Trophoblast cell (in vitro differentiated cells and primary cell): Measurements from ENCODE around the gene PCOLCE2.

Experiments
- DNase-seq, 2 donors: peaks; one replicate each; pipeline ENCODE4 v3.0.0-alpha.2; 2016
- H2AFZ ChIP-seq: 2 replicates; pipeline ENCODE4 v1.6.1; 2013; ENCODE audit warnings: low read length, moderate library complexity, mild to moderate bottlenecking; ENCODE audit not compliant: insufficient read depth, poor library complexity
- H2AK5ac ChIP-seq: 2 replicates; pipeline ENCODE4 v1.6.1; 2013; ENCODE audit warnings: mild to moderate bottlenecking, low read length
- H2BK120ac ChIP-seq: 2 replicates; pipeline ENCODE4 v1.6.1; 2013; ENCODE audit warnings: low read length, mild to moderate bottlenecking, moderate library complexity; ENCODE audit not compliant: insufficient read depth, poor library complexity
- H2BK12ac ChIP-seq: 2 replicates; pipeline ENCODE4 v1.6.1; 2013; ENCODE audit warnings: mild to moderate bottlenecking, low read length, moderate library complexity
- H2BK5ac ChIP-seq: 2 replicates; pipeline ENCODE4 v1.6.1; 2013; ENCODE audit warnings: low read length, low read depth, moderate library complexity, mild to moderate bottlenecking; ENCODE audit not compliant: poor library complexity
- H3K14ac ChIP-seq: 2 replicates; pipeline ENCODE4 v1.6.1; 2013; ENCODE audit warnings: mild to moderate bottlenecking, low read length
- H3K18ac ChIP-seq: 2 replicates; pipeline ENCODE4 v1.6.1; 2013; ENCODE audit warnings: mild to moderate bottlenecking, low read length
- H3K23ac ChIP-seq: 2 replicates; pipeline ENCODE4 v1.6.1; 2013; ENCODE audit warnings: low read length
- H3K27ac ChIP-seq: 2 replicates; pipeline ENCODE4 v1.5.1; 2013; ENCODE audit warnings: low read depth, mild to moderate bottlenecking, inconsistent platforms, low read length, moderate library complexity
- H3K27me3 ChIP-seq: 2 replicates; pipeline ENCODE4 v1.6.1; 2013; ENCODE audit warnings: inconsistent platforms, mild to moderate bottlenecking, low read length, moderate library complexity; ENCODE audit not compliant: insufficient read depth
- H3K36me3 ChIP-seq, 2 experiments: 1 replicate in 1 of 2; 2 replicates in 1 of 2; pipeline ENCODE4 v1.6.1; 2013; ENCODE audit warnings: low read length in 2 of 2, mild to moderate bottlenecking in 2 of 2, moderate library complexity in 1 of 2; ENCODE audit not compliant: insufficient read depth in 2 of 2, control insufficient read depth in 1 of 2
- H3K4ac ChIP-seq: 2 replicates; pipeline ENCODE4 v1.6.1; 2013; ENCODE audit warnings: low read depth, mild to moderate bottlenecking, low read length, moderate library complexity
- H3K4me1 ChIP-seq, 2 experiments: 1 replicate in 1 of 2; 2 replicates in 1 of 2; pipeline ENCODE4 v1.6.1; 2013; ENCODE audit warnings: low read length in 2 of 2, mild to moderate bottlenecking in 2 of 2, moderate library complexity in 1 of 2; ENCODE audit not compliant: insufficient read depth in 2 of 2, control insufficient read depth in 1 of 2
- H3K4me2 ChIP-seq: 2 replicates; pipeline ENCODE4 v1.6.1; 2013; ENCODE audit warnings: inconsistent platforms, mild to moderate bottlenecking, low read length, moderate library complexity
- H3K4me3 ChIP-seq: 2 replicates; pipeline ENCODE4 v1.5.1; 2013; ENCODE audit warnings: mild to moderate bottlenecking, low read depth, low read length, inconsistent platforms
- H3K79me1 ChIP-seq: one replicate; pipeline ENCODE4 v1.6.1; 2013; ENCODE audit warnings: low read length
- H3K79me2 ChIP-seq: 2 replicates; pipeline ENCODE4 v1.6.1; 2013; ENCODE audit warnings: low read length, mild to moderate bottlenecking; ENCODE audit not compliant: control insufficient read depth, insufficient read depth, poor library complexity
- H3K9ac ChIP-seq: 2 replicates; pipeline ENCODE4 v1.6.1; 2013; ENCODE audit warnings: mild to moderate bottlenecking, low read length
- H3K9me3 ChIP-seq: 2 replicates; pipeline ENCODE4 v1.6.1; 2013; ENCODE audit warnings: low read depth, mild to moderate bottlenecking, control low read depth, inconsistent platforms, low read length; ENCODE audit not compliant: insufficient read depth
- H4K12ac ChIP-seq: 2 replicates; pipeline ENCODE4 v1.6.1; 2013; ENCODE audit warnings: low read depth, mild to moderate bottlenecking, low read length, moderate library complexity
- H4K8ac ChIP-seq: 2 replicates; pipeline ENCODE4 v1.6.1; 2013; ENCODE audit warnings: low read depth, mild to moderate bottlenecking, low read length, moderate library complexity
- H4K91ac ChIP-seq: one replicate; pipeline ENCODE4 v1.6.1; 2013; ENCODE audit warnings: low read depth, mild to moderate bottlenecking, low read length, moderate library complexity
- WGBS: extraction: QIAGEN DNeasy Blood & Tissue Kit; methylation state at CpG from one replicate; pipeline ENCODE4 v1.1.7; 2013; ENCODE audit warnings: missing lambda C conversion rate; ENCODE audit not compliant: insufficient read length, insufficient coverage; ENCODE audit errors: extremely low coverage; 5-methylcytosine and 5-hydroxymethylcytosine counted together

Gene PCOLCE2

GRCh38 chr3:142896201-142896755, 7.4 kb upstream of the PCOLCE2 start:
- H3K9ac ChIP-seq = no peak overlapping the region
- WGBS = no CpG with 5 or more reads among the region's 9 CpGs
- H3K79me2 ChIP-seq = no peaks in the 10 kb centered on the region
- H4K8ac ChIP-seq = no peak overlapping the region
- H2BK120ac ChIP-seq = no peak overlapping the region
- no peak overlapping the region for H3K14ac ChIP-seq
- H3K4me3 ChIP-seq = no peak overlapping the region
- H3K4me1 ChIP-seq = peaks cover 2 to 3% of the 10 kb centered on the region in 2 experiments
- H3K4me2 ChIP-seq = peak overlapping the region; percentile 28
- no peak overlapping the region for H4K91ac ChIP-seq
- no peak overlapping the region for H3K23ac ChIP-seq
- H4K12ac ChIP-seq = no peak overlapping the region
- no peak overlapping the region for H2AFZ ChIP-seq
- H3K36me3 ChIP-seq = no peaks in the 10 kb centered on the region
- no peak overlapping the region for H2BK12ac ChIP-seq
- no peak overlapping the region for H3K27ac ChIP-seq
- H3K79me1 ChIP-seq = no peaks in the 10 kb centered on the region
- H3K18ac ChIP-seq = no peak overlapping the region
- H3K4ac ChIP-seq = no peak overlapping the region
- H2AK5ac ChIP-seq = no peak overlapping the region
- DNase-seq = peak; percentile 76 to 89
- no peak overlapping the region for H2BK5ac ChIP-seq
- no peaks in the 10 kb centered on the region for H3K9me3 ChIP-seq
- no peaks in the 10 kb centered on the region for H3K27me3 ChIP-seq

- Histone ChIP-seq H4K8ac (no peak overlapping the region), H3K79me1 (no peaks in the 10 kb centered on the region), H2BK120ac (no peak overlapping the region), H2AFZ (no peak overlapping the region), H3K9me3 (no peaks in the 10 kb centered on the region), H2BK12ac (no peak overlapping the region), H3K18ac (no peak overlapping the region), H3K27ac (no peak overlapping the region), H3K23ac (no peak overlapping the region), H2AK5ac (no peak overlapping the region), H4K12ac (no peak overlapping the region), H3K4me1 (peaks cover 2 to 3% of the 10 kb centered on the region in 2 experiments), H2BK5ac (no peak overlapping the region), H3K36me3 (no peaks in the 10 kb centered on the region), H3K9ac (no peak overlapping the region), H3K4me3 (no peak overlapping the region), H3K4ac (no peak overlapping the region), H3K79me2 (no peaks in the 10 kb centered on the region), H3K27me3 (no peaks in the 10 kb centered on the region), H4K91ac (no peak overlapping the region), H3K4me2 (no peak overlapping the region), H3K14ac (no peak overlapping the region)
- WGBS = no CpG with 5 or more reads among the region's 3 CpGs
- DNase-seq = no peak
Observed at GRCh38 chr3:142894493-142894892, 5.6 kb upstream of the PCOLCE2 start.

GRCh38 chr3:142892714-142893113, 3.8 kb upstream of the PCOLCE2 start:
- no peak overlapping the region for H2BK12ac ChIP-seq
- peaks cover 2% of the 10 kb centered on the region for H3K79me1 ChIP-seq
- DNase-seq = no peak
- H3K4me3 ChIP-seq = no peak overlapping the region
- no peak overlapping the region for H3K27ac ChIP-seq
- H3K14ac ChIP-seq = no peak overlapping the region
- no peak overlapping the region for H3K4ac ChIP-seq
- H3K23ac ChIP-seq = no peak overlapping the region
- H4K8ac ChIP-seq = no peak overlapping the region
- H3K79me2 ChIP-seq = no peaks in the 10 kb centered on the region
- no peak overlapping the region for H3K9ac ChIP-seq
- peaks cover 9 to 11% of the 10 kb centered on the region in 2 experiments for H3K4me1 ChIP-seq
- no peak overlapping the region for H2AK5ac ChIP-seq
- H4K12ac ChIP-seq = no peak overlapping the region
- no CpG with 5 or more reads among the region's 2 CpGs for whole genome bisulfite sequencing
- no peak overlapping the region for H2AFZ ChIP-seq
- no peak overlapping the region for H3K4me2 ChIP-seq
- no peaks in the 10 kb centered on the region for H3K36me3 ChIP-seq
- no peak overlapping the region for H3K18ac ChIP-seq
- H2BK120ac ChIP-seq = no peak overlapping the region
- H2BK5ac ChIP-seq = no peak overlapping the region
- no peak overlapping the region for H4K91ac ChIP-seq
- H3K27me3 ChIP-seq = no peaks in the 10 kb centered on the region
- peaks cover 3% of the 10 kb centered on the region for H3K9me3 ChIP-seq

- no CpG with 5 or more reads among the region's 2 CpGs for WGBS
Observed at GRCh38 chr3:142890592-142890991, 1.7 kb upstream of the PCOLCE2 start.

More at GRCh38 chr3:142890592-142890991, 1.7 kb upstream of the PCOLCE2 start:
- Histone ChIP-seq H3K9me3 (peaks cover 3% of the 10 kb centered on the region), H3K4me1 (peaks cover 6 to 8% of the 10 kb centered on the region in 2 experiments), H4K91ac (no peak overlapping the region), H3K27me3 (no peaks in the 10 kb centered on the region), H4K8ac (no peak overlapping the region), H2BK5ac (no peak overlapping the region), H3K79me2 (no peaks in the 10 kb centered on the region), H2BK120ac (no peak overlapping the region), H2BK12ac (no peak overlapping the region), H3K36me3 (no peaks in the 10 kb centered on the region), H3K27ac (no peak overlapping the region), H3K4me2 (no peak overlapping the region), H2AK5ac (no peak overlapping the region), H3K14ac (no peak overlapping the region), H2AFZ (no peak overlapping the region), H3K4me3 (no peak overlapping the region), H4K12ac (no peak overlapping the region), H3K4ac (no peak overlapping the region), H3K18ac (no peak overlapping the region), H3K9ac (no peak overlapping the region), H3K23ac (no peak overlapping the region), H3K79me1 (peaks cover 2% of the 10 kb centered on the region)
- no peak for DNase-seq
